Inflammatory macrophage treated with lipopolysaccharide for 1 hour (primary cell): Measurements from ENCODE around the gene NMT1.

Experiments used
- DNase-seq, 2 donors: peaks; one replicate each; pipeline ENCODE4 v3.0.0-alpha.2; 2020 to 2022

The NMT1 gene

GRCh38 chr17:45086391-45086790, 25.3 kb downstream of the NMT1 start:
- no peak for DNase-seq

GRCh38 chr17:45086865-45087503, 25.9 kb downstream of the NMT1 start:
- no peak for DNase-seq

- no peak for DNase-seq
Observed at GRCh38 chr17:45087504-45087975, 26.4 kb downstream of the NMT1 start.

- no peak for DNase-seq
Observed at GRCh38 chr17:45087978-45088377, 26.9 kb downstream of the NMT1 start.

- no peak for DNase-seq
Observed at GRCh38 chr17:45088741-45089140, 27.6 kb downstream of the NMT1 start.

GRCh38 chr17:45090711-45091110, 29.6 kb downstream of the NMT1 start:
- DNase-seq, result no peak

- no peak for DNase-seq
Observed at GRCh38 chr17:45091778-45092425, 30.8 kb downstream of the NMT1 start.

- DNase-seq, result no peak
Observed at GRCh38 chr17:45092911-45093430, 31.9 kb downstream of the NMT1 start.

GRCh38 chr17:45093444-45094110, 32.5 kb downstream of the NMT1 start:
- no peak for DNase-seq

- peak in 1 of 2 donors; percentile 20 for DNase-seq
Observed at GRCh38 chr17:45096141-45096540, 35.0 kb downstream of the NMT1 start.

GRCh38 chr17:45096926-45097325, 35.8 kb downstream of the NMT1 start:
- DNase-seq, result no peak

- DNase-seq, result no peak
Observed at GRCh38 chr17:45098081-45098868, 37.2 kb downstream of the NMT1 start.

- peak; percentile 33 to 85 for DNase-seq
Observed at GRCh38 chr17:45098869-45099616, 37.9 kb downstream of the NMT1 start.

GRCh38 chr17:45101546-45101882, 40.4 kb downstream of the NMT1 start:
- DNase-seq, result no peak

- DNase-seq, result no peak
Observed at GRCh38 chr17:45101883-45102811, 41.0 kb downstream of the NMT1 start.

- no peak for DNase-seq
Observed at GRCh38 chr17:45102856-45103255, 41.7 kb downstream of the NMT1 start.

GRCh38 chr17:45103269-45103795, 42.2 kb downstream of the NMT1 start:
- DNase-seq, result no peak

- no peak for DNase-seq
Observed at GRCh38 chr17:45104029-45104428, 42.9 kb downstream of the NMT1 start.

- DNase-seq, result no peak
Observed at GRCh38 chr17:45104497-45104896, 43.4 kb downstream of the NMT1 start.

GRCh38 chr17:45104907-45105624, 43.9 kb downstream of the NMT1 start:
- DNase-seq, result no peak
